Caco-2 (cell line): ENCODE data around the gene NEK11. TPM values are rescaled to one million over a fixed set of nuclear protein-coding genes. Genes with fewer than 3 reads are reported as not detected.

Experiments used
- BruUV-seq: library from RNA; stranded (reverse); fragments of 400-500 nt; replicated peaks from 2 replicates; lab custom pipeline; 2021; lab: Mats Ljungman, UMichigan
- CTCF ChIA-PET: fragments of 300-600 bp; sonication (Branson Sonifier 250); formaldehyde crosslinking; loops from one replicate; lab custom pipeline; 2022; ENCODE audit warnings: antibody characterized with exemption; lab: Charles Lee
- POLR2A ChIA-PET: fragments of 300-600 bp; sonication (Branson Sonifier 250); formaldehyde crosslinking; loops from one replicate; lab custom pipeline; 2022; ENCODE audit warnings: antibody characterized with exemption; lab: Charles Lee
- DNase-seq, 2 experiments: peaks; one replicate each; pipeline versions ENCODE4 v3.0.0 to v3.0.0-alpha.2; 2020 to 2022
- H3K27me3 ChIP-seq: replicated peaks from 2 replicates; pipeline ENCODE4 v1.6.0; 2011; ENCODE audit warnings: low read length; ENCODE audit not compliant: control insufficient read depth, insufficient read depth
- H3K36me3 ChIP-seq: 2 replicates; pipeline ENCODE4 v1.5.1; 2011; ENCODE audit warnings: low read length; ENCODE audit not compliant: control insufficient read depth, insufficient read depth
- H3K4me1 ChIP-seq: fragments of 250-450 bp; sonication (Bioruptor Pico); 2 replicates; pipeline ENCODE4 v1.5.1; 2020; ENCODE audit warnings: mild to moderate bottlenecking
- H3K4me3 ChIP-seq: 2 replicates; pipeline ENCODE4 v1.5.1; 2011; ENCODE audit warnings: low read depth, mild to moderate bottlenecking, control low read depth, low read length
- H3K9me3 ChIP-seq: fragments of 250-450 bp; sonication (Bioruptor Pico); 2 replicates; pipeline ENCODE4 v1.5.1; 2020; ENCODE audit warnings: mild to moderate bottlenecking, moderate library complexity
- H3K27ac Mint-ChIP-seq: one replicate; pipeline ENCODE4 v1.8.0; 2022; ENCODE audit warnings: mixed read lengths; ENCODE audit not compliant: unreplicated experiment
- H3K27me3 Mint-ChIP-seq: one replicate; pipeline ENCODE4 v1.8.0; 2022; ENCODE audit warnings: mixed read lengths; ENCODE audit not compliant: insufficient read depth, unreplicated experiment
- H3K36me3 Mint-ChIP-seq: one replicate; pipeline ENCODE4 v1.8.0; 2022; ENCODE audit warnings: mild to moderate bottlenecking, mixed read lengths; ENCODE audit not compliant: insufficient read depth, unreplicated experiment
- H3K4me1 Mint-ChIP-seq: one replicate; pipeline ENCODE4 v1.8.0; 2022; ENCODE audit warnings: low read depth, mixed read lengths; ENCODE audit not compliant: unreplicated experiment
- H3K4me3 Mint-ChIP-seq: one replicate; pipeline ENCODE4 v1.8.0; 2022; ENCODE audit warnings: mild to moderate bottlenecking, moderate library complexity, mixed read lengths; ENCODE audit not compliant: unreplicated experiment
- H3K9me3 Mint-ChIP-seq: one replicate; pipeline ENCODE4 v1.8.0; 2022; ENCODE audit warnings: mixed read lengths; ENCODE audit not compliant: unreplicated experiment
- CTCF ChIP-seq, 2 experiments: fragments of 200-600 bp in 1 of 2; IDR thresholded peaks; 1 replicate in 1 of 2; 2 replicates in 1 of 2; pipeline versions ENCODE4 v1.5.1 to v1.8.0; 2011 to 2022; ENCODE audit warnings: antibody characterized with exemption in 1 of 2, control low read depth in 1 of 2, inconsistent platforms in 1 of 2, low read depth in 1 of 2, low read length in 1 of 2, mild to moderate bottlenecking in 1 of 2, moderate library complexity in 1 of 2; ENCODE audit not compliant: insufficient read depth in 1 of 2, severe bottlenecking in 1 of 2, unreplicated experiment in 1 of 2
- intact Hi-C: fragments of 100-400 bp; cut with micrococcal nuclease; formaldehyde crosslinking; loops from one replicate; pipeline ENCODE4 v1.10.0; 2022; ENCODE audit not compliant: unreplicated experiment
- total RNA-seq: library from RNA; stranded (reverse); gene quantifications from 2 replicates; pipeline ENCODE4 v1.2.3, GENCODE V29; 2022

The NEK11 gene
- total RNA-seq, 1 experiment from 2014 or later = 4.4 TPM

- TF ChIP-seq CTCF (IDR thresholded peaks at IDR 0.05; ENCODE audit: insufficient read depth in 1 of 2, low read depth in 1 of 2, low read length in 1 of 2, severe bottlenecking in 1 of 2, unreplicated experiment in 1 of 2) = no peak
- H3K4me1 ChIP-seq = no peaks in the 10 kb centered on the region
- H3K27me3 ChIP-seq = no peaks in the 10 kb centered on the region; the same call in 1 of the 2 replicates
- DNase-seq = no peak
- H3K4me1 Mint-ChIP-seq = no peaks in the 10 kb centered on the region
- no TSS peak for BruUV-seq
- H3K27ac Mint-ChIP-seq = no peak overlapping the region
- peaks cover 10% of the 10 kb centered on the region for H3K27me3 Mint-ChIP-seq
- no peaks in the 10 kb centered on the region for H3K36me3 ChIP-seq
- CTCF ChIA-PET = no interaction called here
- no peak overlapping the region for H3K4me3 Mint-ChIP-seq
- no peaks in the 10 kb centered on the region for H3K36me3 Mint-ChIP-seq
- H3K9me3 Mint-ChIP-seq = no peaks in the 10 kb centered on the region
- no peak overlapping the region for H3K4me3 ChIP-seq
- intact Hi-C loops = no loop called here
- no peaks in the 10 kb centered on the region for H3K9me3 ChIP-seq
- POLR2A ChIA-PET = no interaction called here
These were observed 255.7 kb downstream of the NEK11 start for GRCh38 chr3:131282379-131282778.

GRCh38 chr3:131282967-131283366 lies 256.3 kb downstream of the NEK11 start:
- Histone ChIP-seq H3K4me3 (no peak overlapping the region), H3K9me3 (no peaks in the 10 kb centered on the region), H3K36me3 (no peaks in the 10 kb centered on the region), H3K27me3 (no peaks in the 10 kb centered on the region; the same call in 1 of the 2 replicates), H3K4me1 (no peaks in the 10 kb centered on the region)
- H3K36me3 Mint-ChIP-seq = no peaks in the 10 kb centered on the region
- no TSS peak for BruUV-seq
- no peaks in the 10 kb centered on the region for H3K4me1 Mint-ChIP-seq
- peaks cover 10% of the 10 kb centered on the region for H3K27me3 Mint-ChIP-seq
- TF ChIP-seq CTCF (IDR thresholded peaks at IDR 0.05; ENCODE audit: insufficient read depth in 1 of 2, low read depth in 1 of 2, low read length in 1 of 2, severe bottlenecking in 1 of 2, unreplicated experiment in 1 of 2) = no peak
- POLR2A ChIA-PET = no interaction called here
- no peak overlapping the region for H3K4me3 Mint-ChIP-seq
- no peak for DNase-seq
- no peak overlapping the region for H3K27ac Mint-ChIP-seq
- no peaks in the 10 kb centered on the region for H3K9me3 Mint-ChIP-seq
- CTCF ChIA-PET = no interaction called here
- intact Hi-C loops = no loop called here

- Mint-ChIP-seq H3K27ac (no peak overlapping the region), H3K9me3 (no peaks in the 10 kb centered on the region), H3K4me3 (no peak overlapping the region), H3K27me3 (peaks cover 10% of the 10 kb centered on the region), H3K4me1 (no peaks in the 10 kb centered on the region), H3K36me3 (no peaks in the 10 kb centered on the region)
- H3K4me1 ChIP-seq = no peaks in the 10 kb centered on the region
- no peak for TF ChIP-seq CTCF (IDR thresholded peaks at IDR 0.05; ENCODE audit: insufficient read depth in 1 of 2, low read depth in 1 of 2, low read length in 1 of 2, severe bottlenecking in 1 of 2, unreplicated experiment in 1 of 2)
- no peaks in the 10 kb centered on the region for H3K9me3 ChIP-seq
- H3K27me3 ChIP-seq = no peaks in the 10 kb centered on the region; the same call in 1 of the 2 replicates
- ChIA-PET POLR2A (no interaction called here), CTCF (no interaction called here)
- intact Hi-C loops = no loop called here
- no peaks in the 10 kb centered on the region for H3K36me3 ChIP-seq
- BruUV-seq = no TSS peak
- H3K4me3 ChIP-seq = no peak overlapping the region
- no peak for DNase-seq
These were observed 257.2 kb downstream of the NEK11 start for GRCh38 chr3:131283862-131284261.
